Activated CD4-positive, CD25-positive, alpha-beta regulatory T cell treated with anti-CD3 and anti-CD28 coated beads, Interleukin-2, amount 50 U/mL, for 24 hours (primary cell): ENCODE data around the gene HOXA1.
A peak's percentile ranks its signal among the peaks of the same experiment; 100 is the strongest.

ENCODE experiments used
- ATAC-seq, 2 donors: fragments of 150-1000 bp; cut with Tn5 transposase; one replicate each; pipeline ENCODE4 v1.10.0; 2021; ENCODE audit warnings: mild to moderate bottlenecking in 1 of 2, moderate library complexity in 1 of 2

Gene HOXA1

DNA sequence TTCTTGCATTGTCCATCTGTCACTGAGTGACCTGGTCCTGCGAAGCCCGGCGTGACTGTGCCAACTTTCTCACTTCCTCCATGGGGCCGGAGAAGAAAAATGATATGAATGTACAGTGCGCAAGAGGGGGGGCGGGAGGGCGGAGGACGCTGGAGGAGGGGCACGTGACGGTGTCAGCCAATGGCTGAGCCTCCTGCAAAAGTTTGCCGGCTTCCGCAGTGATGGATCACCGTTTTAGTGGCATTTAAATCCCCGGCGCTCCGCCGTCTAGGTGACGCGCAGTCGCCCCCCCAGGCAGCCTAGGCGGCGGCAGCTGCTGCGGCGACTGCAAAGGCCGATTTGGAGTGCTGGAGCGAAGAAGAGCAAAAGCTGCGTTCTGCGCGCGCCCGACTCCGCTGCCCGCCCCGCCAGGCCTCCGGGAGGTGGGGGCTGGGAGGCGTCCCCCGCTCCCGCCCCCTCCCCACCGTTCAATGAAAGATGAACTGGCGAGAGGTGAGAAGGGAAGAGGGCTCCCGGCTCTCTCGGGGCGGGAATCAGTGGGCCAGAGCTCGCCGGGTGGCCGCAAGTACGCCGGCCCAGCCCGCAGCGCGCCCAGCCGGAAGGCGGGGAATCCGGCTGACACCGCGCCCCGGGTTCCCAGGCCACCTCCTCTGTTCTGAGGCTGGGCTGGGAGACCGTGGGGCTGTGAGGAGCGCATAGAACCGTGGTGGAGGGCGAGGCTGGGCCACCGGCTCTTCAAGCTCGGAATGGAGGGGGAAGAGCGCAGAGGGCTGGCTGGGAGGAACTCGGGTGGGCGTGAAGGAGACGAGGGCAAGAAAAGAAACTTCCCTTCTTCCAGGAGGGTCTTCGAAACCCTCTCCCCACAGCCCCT, at the start of gene HOXA1:
Gene HOXA1 (minus strand): TSS at position 104 of the 871 bp plus-strand sequence. CDS start 88 bp downstream, at position 16.
- ATAC-seq = peak; percentile 91 to 93

- ATAC-seq = no peak
These were observed 49.5 kb upstream of the HOXA1 start for GRCh38 chr7:27145165-27145913.

DNA sequence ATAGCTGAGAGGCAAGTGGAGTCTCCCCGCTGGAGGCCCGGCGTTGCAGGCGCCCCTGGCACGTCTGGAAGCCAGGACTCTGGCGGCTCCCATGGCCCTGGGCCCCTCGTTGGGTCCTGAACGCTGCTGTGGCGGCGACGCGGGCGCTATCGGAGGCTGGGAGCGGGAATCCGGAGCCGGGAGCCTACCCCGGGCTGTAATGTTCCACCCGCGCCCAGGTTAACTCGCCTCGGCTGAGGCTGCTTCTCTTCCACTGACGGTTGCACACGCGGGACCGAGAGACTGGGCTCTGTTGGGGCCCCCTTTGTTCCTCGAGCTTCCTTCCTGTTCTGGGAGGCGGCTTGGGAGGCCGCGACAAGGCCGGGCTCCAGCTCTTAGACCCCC, 49.0 kb upstream of the HOXA1 start:
- ATAC-seq = no peak

GRCh38 chr7:27143950-27144780, 48.4 kb upstream of the HOXA1 start:
- ATAC-seq = no peak

DNA sequence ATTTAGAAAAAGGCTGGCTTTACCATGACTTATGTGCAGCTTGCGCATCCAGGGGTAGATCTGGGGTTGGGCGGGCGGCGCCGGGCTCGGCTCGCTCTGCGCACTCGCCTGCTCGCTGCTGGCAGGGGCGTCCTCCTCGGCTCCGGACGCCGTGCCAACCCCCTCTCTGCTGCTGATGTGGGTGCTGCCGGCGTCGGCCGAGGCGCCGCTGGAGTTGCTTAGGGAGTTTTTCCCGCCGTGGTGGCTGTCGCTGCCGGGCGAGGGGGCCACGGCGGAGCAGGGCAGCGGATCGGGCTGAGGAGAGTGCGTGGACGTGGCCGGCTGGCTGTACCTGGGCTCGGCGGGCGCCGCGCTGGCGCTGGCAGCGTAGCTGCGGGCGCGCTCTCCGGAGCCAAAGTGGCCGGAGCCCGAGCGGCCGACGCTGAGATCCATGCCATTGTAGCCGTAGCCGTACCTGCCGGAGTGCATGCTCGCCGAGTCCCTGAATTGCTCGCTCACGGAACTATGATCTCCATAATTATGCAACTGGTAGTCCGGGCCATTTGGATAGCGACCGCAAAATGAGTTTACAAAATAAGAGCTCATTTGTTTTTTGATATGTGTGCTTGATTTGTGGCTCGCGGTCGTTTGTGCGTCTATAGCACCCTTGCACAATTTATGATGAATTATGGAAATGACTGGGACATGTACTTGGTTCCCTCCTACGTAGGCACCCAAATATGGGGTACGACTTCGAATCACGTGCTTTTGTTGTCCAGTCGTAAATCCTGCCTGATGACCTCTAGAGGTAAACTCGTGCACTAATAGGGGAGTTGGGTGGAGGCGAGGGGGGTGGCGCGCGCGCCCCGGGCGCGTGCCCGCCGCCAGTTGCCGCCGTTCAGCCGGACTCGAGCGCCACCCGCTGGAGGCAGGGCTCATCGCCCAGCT, 47.5 kb upstream of the HOXA1 start, which contains the start of gene HOXA5:
Gene HOXA5 (minus strand): TSS at position 659 of the 927 bp plus-strand sequence. CDS start 74 bp downstream, at position 585.
- no peak for ATAC-seq

- ATAC-seq = no peak
These were observed 46.8 kb upstream of the HOXA1 start for GRCh38 chr7:27142580-27143022.

DNA sequence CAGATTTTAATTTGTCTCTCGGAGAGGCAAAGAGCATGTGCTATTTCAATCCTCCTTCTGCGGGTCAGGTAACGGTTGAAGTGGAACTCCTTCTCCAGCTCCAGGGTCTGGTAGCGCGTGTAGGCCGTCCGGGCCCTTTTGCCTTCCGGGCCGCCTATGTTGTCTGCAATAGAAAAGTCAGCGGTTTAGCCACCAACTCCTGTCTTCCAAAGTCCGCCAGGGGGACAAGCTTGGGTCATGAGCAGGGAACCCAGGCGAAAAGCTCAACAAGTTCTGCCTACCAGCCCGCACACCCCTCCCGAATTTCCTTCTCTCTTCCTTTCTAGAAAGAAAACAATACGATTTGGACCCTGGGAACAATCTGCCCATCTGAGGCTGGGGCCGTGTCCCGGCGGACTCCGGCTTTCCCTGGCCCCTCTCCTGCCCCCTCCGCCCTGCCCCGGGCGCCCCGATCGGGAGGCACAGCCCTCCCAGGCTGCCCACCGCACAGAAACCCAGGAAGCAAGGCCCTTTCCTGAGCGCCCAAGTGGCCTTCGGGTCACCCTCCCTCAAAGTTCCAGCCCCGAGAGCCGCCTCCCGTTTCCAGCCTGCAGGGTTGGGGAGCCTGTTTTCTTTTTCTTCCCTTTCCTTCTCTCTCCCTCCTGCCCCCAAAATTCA, 46.3 kb upstream of the HOXA1 start:
- no peak for ATAC-seq

- no peak for ATAC-seq
These were observed 45.5 kb upstream of the HOXA1 start for GRCh38 chr7:27141137-27141922.

DNA sequence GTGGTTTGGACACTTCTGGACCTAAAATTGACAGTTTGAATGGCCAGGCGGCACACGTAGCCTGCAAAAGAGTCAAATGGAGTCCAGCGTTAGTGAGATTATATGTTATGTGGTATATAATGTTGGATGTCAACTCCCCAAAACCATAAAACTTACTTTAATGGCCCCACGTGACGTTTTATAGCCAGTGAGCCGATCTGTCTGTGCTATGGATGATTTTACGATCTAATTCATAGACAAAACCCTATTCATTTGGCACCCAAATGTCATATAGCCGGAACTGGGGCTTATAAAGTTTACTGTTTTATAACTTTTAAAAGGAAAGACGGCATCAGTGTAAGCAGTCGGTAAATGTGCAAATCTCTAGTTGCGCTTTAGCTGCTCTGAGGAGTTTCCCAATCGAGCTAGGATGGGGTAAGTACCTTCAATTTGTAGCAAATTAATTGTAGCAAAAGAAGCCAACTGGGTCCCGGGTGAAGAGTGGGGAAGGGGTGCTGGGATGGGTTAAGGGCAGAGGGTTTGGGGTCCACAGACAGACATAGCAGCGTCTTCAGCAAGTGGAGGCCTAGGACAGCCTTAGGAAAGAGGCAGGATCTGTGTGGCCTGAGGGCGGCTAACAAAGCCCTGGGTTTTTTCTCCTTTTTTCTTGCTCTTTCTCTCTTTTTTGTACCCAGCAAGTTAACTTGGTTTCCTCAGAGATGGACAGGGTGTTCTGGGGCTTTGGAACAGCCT, 44.5 kb upstream of the HOXA1 start:
- ATAC-seq = no peak

- ATAC-seq = no peak
These were observed 43.7 kb upstream of the HOXA1 start for GRCh38 chr7:27139334-27140125.

DNA sequence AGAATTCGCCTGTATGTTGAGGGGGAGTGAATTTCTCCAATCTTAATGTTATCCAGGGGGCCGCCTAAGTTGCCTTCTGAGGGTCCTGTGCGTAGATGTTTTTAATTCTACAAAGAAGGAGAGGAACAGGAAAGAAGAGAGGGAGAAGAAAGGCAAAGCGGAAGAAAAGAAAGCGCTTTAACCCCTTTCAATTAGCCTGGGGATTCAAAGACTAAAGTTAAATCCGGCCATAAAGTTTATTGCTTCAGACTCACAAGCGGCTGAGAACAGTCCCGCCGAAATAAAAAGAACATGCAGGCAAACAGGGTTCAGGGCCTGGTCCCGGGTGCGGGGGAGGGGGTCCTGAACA, 43.2 kb upstream of the HOXA1 start:
- no peak for ATAC-seq

DNA sequence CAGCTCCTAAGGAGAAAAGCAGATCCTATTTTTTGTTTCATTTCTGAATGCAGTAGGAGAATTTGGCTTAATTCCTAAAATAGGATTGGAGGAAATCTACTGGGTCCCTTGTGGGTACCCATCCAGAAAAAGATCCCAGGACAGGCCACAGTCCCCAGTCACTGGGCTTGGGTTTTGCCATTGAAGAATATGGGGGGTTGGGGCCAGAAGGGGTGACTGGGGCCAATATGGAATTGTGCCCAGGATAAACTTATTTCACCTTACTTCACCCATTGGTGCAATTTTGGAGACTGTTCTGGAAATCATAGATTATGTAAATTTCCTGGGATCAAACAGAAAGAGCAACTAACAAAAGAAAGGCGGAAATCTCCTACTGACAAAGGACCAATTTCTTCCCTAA, 42.7 kb upstream of the HOXA1 start:
- no peak for ATAC-seq

GRCh38 chr7:27137640-27138315, 42.0 kb upstream of the HOXA1 start:
- ATAC-seq = no peak

- peak; percentile 17 to 42 for ATAC-seq
These were observed 38.6 kb upstream of the HOXA1 start for GRCh38 chr7:27134392-27134791.

DNA sequence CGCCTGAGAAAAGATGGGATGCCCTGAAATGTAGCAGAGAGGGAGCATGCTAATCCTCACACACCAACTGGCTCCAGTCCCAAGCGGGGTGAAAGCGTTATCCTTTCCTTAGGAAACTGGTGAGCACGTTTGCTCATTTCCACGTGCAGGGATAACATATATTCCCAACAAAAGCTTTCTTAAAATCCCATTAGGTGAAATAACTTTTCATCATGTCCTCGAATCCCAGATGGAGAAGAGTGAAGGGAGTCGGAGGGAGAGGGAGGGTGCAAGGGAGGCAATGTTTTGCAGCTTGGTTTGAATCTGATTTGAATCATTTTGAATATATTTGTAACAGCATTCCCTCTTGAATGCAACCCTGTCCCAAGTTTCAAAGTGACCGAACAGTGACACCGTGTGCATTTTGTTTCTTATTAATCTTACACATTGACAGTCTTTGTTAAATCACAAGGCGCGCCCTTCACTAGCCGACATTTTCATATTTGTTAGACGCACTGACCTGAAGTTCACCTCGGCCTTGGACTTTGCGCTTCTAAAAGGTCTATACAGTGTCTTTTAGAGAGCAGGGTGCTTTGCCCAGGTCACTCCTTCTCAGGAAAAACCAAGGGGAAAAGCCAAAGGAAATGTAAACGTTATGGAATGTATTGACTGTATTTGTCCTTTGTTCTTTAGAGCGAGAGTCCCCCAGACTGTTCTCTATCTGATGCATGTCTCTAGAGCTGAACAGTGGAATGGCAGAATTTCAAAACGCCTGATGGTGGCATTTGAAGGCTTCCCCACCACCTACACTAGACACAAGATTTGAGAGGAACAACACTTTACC, 37.8 kb upstream of the HOXA1 start:
- ATAC-seq = no peak

GRCh38 chr7:27132978-27133377, 37.2 kb upstream of the HOXA1 start:
- ATAC-seq = no peak

DNA sequence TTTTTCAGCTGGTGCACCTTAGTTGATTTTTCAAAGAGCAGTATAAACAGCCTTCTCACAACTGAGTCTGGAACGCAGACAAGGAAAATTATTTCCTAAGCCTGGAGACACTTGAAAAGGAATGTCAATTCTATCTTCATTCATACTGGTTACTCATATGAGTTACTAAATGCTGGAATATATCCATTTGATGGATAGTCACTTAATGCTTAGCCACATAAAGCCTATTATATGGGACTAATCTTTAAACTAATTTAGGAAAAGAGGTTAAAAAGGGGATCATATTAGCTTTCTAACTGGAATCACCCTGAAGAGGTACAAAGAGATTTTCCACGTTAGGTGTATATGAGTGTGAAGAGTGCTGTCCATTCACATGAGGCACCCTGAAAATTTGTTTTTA, 36.4 kb upstream of the HOXA1 start:
- ATAC-seq = no peak
